B cell (primary cell): ENCODE measurements around the gene EFHB.

Source experiments
- EZH2 ChIP-seq: IDR thresholded peaks from 2 replicates; pipeline ENCODE4 v1.6.1; 2012; ENCODE audit warnings: borderline replicate concordance, low read depth, mild to moderate bottlenecking, moderate library complexity, low read length; ENCODE audit not compliant: insufficient read depth, poor library complexity, severe bottlenecking
- TF ChIP-seq, protein P1 (sequence below): fragments of 200-600 bp; IDR thresholded peaks from one replicate; pipeline ENCODE4 v1.8.0; 2022; ENCODE audit warnings: antibody characterized with exemption, mild to moderate bottlenecking

DNA sequence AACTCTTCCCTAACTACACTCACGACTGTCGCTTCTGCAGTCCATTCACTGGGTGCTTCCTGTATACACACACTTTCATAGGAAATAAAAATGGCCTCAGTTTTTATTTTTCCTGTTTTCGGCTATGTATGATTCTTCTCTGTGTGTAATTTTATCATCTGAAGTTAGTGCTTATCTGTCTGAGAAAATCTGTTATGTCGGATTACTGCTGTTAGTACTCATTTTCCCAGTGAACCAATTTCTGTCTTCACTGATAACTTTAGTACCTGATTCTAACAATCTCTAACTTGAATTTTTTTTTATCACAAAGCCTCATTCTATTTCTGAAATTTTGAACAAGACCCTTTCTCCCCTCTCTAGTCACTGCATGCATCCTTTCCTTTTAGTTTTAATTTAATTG lies 33.8 kb upstream of the EFHB start:
- TF ChIP-seq, protein P1, sequence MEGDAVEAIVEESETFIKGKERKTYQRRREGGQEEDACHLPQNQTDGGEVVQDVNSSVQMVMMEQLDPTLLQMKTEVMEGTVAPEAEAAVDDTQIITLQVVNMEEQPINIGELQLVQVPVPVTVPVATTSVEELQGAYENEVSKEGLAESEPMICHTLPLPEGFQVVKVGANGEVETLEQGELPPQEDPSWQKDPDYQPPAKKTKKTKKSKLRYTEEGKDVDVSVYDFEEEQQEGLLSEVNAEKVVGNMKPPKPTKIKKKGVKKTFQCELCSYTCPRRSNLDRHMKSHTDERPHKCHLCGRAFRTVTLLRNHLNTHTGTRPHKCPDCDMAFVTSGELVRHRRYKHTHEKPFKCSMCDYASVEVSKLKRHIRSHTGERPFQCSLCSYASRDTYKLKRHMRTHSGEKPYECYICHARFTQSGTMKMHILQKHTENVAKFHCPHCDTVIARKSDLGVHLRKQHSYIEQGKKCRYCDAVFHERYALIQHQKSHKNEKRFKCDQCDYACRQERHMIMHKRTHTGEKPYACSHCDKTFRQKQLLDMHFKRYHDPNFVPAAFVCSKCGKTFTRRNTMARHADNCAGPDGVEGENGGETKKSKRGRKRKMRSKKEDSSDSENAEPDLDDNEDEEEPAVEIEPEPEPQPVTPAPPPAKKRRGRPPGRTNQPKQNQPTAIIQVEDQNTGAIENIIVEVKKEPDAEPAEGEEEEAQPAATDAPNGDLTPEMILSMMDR, result no peak
- TF ChIP-seq EZH2, result no peak
